Ovary (tissue), 9 donors: ENCODE measurements around the gene PUSL1. TPM values are rescaled to one million over a fixed set of nuclear protein-coding genes. Genes with fewer than 3 reads are reported as not detected.

Source experiments
- DNase-seq, 5 donors: peaks; one replicate each; pipeline ENCODE4 v3.0.0-alpha.2; 2019 to 2020
- H3K27ac ChIP-seq, 2 donors: fragments of 200-600 bp; one replicate each; pipeline versions ENCODE4 v1.5.1 to v1.8.0; 2019 to 2022
- H3K27me3 ChIP-seq: fragments of 200-600 bp; one replicate; pipeline ENCODE4 v1.8.0; 2022
- H3K36me3 ChIP-seq: fragments of 200-600 bp; sonication (generic); one replicate; pipeline ENCODE4 v1.5.1; 2019
- H3K4me1 ChIP-seq: one replicate; pipeline ENCODE4 v1.8.1; 2013; ENCODE audit warnings: mild to moderate bottlenecking, moderate library complexity; ENCODE audit not compliant: insufficient read depth
- H3K4me3 ChIP-seq: fragments of 200-600 bp; sonication (generic); one replicate; pipeline ENCODE4 v1.5.1; 2017
- H3K9me3 ChIP-seq, 2 donors: fragments of 200-600 bp in 1 of 2; sonication (generic) in 1 of 2; one replicate each; pipeline versions ENCODE4 v1.5.1 to v1.8.1; 2013 to 2019; ENCODE audit warnings: mild to moderate bottlenecking in 1 of 2, moderate library complexity in 1 of 2
- EP300 ChIP-seq: sonication (generic); formaldehyde crosslinking; IDR thresholded peaks from one replicate; pipeline ENCODE4 v1.6.1; 2017; ENCODE audit warnings: antibody characterized with exemption
- POLR2A ChIP-seq: fragments of 450-650 bp; IDR thresholded peaks from one replicate; pipeline ENCODE4 v1.6.1; 2017; ENCODE audit warnings: antibody characterized with exemption, mild to moderate bottlenecking, moderate library complexity
- WGBS, 3 donors: extraction: QIAGEN DNeasy Blood & Tissue Kit in 1 of 3; methylation state at CpG; one replicate each; pipeline versions ENCODE4 v1.1.5 to v1.1.7; 2013 to 2017; 5-methylcytosine and 5-hydroxymethylcytosine counted together
- intact Hi-C, 4 donors: fragments of 100-400 bp; cut with DNase I; formaldehyde crosslinking; loops; one replicate each; pipeline versions ENCODE4 v1.11.0 to v1.15.1; 2022 to 2023
- polyA plus RNA-seq, 2 donors: library from polyadenylated mRNA; stranded (reverse); fragments of 200-250 nt in 1 of 2; fragments of 350-450 nt in 1 of 2; fragmentation: Illumina TruSeq in 1 of 2; extraction: RNeasy Lipid Tissue Mini Kit (QIAGEN cat#74804) in 1 of 2; gene quantifications; one replicate each; pipeline ENCODE4 v1.2.3, GENCODE V29; 2013 to 2014
- total RNA-seq, 7 donors: library from RNA; depleted of rRNA in 2 of 7; stranded (reverse); fragments of >200 nt in 2 of 7; fragmentation: NEBNext Ultra II Directional in 3 of 7; extraction: Animal tissue kit (Norgen Biotek cat#: 25700) in 3 of 7; gene quantifications; one replicate each; pipeline versions ENCODE4 v1.1.0 to v1.2.4, GENCODE V29; 2016 to 2023
- TF ChIP-seq, protein P1 (sequence below), 3 donors: fragments of 450-650 bp in 2 of 3; fragments of 200-600 bp in 1 of 3; IDR thresholded peaks; one replicate each; pipeline versions ENCODE4 v1.5.1 to v1.8.0; 2016 to 2022; ENCODE audit warnings: antibody characterized with exemption in 3 of 3, mild to moderate bottlenecking in 1 of 3
- donor health status: DM: no; HTN: no; CAD: no; lungs with moderate emphysema.
- donor health status: DM: no; HTN: no; CAD: no.
- donor health status: Bipolar disorder and iron deficiency.
- donor health status: DM: yes; HTN: yes; CAD: no.
- donor health status: DM: no; HTN: no; CAD: no.
- donor health status: DM: yes; HTN: yes; CAD: no.

PUSL1 gene
- total and polyA plus RNA-seq, 9 donors, result 0.18 to 27.6 (median 20.8) TPM

DNA sequence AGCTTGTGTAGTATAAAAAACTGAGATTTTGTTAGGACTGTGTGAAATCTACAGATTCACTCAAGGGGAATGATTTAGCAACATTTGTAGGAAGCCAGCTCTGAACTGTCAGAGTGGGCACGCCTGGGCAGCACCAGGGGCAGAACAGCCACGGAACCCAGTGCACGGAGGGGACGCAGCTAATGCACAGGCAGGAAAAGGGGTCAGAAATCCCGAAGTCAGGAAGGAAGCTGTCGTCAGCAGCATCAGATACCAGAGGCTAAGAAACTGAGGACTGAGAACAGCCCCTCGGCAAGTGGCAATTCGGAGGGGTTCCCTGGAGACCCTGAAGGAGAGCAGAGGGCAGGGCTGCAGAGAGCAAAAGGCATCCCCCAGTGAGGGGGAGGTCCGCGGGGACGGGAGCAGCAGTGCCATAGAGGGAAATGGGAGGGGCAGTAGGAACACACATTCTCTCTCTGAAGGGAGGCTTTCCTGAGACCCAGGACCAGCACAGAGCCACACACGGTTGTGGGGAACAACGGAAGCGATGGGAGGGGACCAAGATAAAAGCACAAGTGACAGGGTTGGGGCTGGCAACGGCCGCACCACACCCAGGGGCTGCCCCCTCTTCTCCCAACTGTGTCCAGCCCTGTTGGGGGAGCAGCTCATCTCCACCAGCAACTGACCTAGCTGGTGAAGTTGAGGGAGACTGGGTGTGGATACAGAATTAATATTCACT lies 47.4 kb upstream of the PUSL1 start:
- intact Hi-C loops, result no loop called here
- 76 to 79% (median 78%) methylated on average over 16 of the region's 16 CpGs for WGBS, 3 donors

GRCh38 chr1:1262071-1262470 lies 46.3 kb upstream of the PUSL1 start:
- intact Hi-C loops, result no loop called here

More for the DNA sequence above, 47.4 kb upstream of the PUSL1 start:
- peaks cover 4% of the 10 kb centered on the region for H3K36me3 ChIP-seq
- TF ChIP-seq POLR2A (no peak), EP300 (no peak)
- TF ChIP-seq, protein P1, sequence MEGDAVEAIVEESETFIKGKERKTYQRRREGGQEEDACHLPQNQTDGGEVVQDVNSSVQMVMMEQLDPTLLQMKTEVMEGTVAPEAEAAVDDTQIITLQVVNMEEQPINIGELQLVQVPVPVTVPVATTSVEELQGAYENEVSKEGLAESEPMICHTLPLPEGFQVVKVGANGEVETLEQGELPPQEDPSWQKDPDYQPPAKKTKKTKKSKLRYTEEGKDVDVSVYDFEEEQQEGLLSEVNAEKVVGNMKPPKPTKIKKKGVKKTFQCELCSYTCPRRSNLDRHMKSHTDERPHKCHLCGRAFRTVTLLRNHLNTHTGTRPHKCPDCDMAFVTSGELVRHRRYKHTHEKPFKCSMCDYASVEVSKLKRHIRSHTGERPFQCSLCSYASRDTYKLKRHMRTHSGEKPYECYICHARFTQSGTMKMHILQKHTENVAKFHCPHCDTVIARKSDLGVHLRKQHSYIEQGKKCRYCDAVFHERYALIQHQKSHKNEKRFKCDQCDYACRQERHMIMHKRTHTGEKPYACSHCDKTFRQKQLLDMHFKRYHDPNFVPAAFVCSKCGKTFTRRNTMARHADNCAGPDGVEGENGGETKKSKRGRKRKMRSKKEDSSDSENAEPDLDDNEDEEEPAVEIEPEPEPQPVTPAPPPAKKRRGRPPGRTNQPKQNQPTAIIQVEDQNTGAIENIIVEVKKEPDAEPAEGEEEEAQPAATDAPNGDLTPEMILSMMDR (IDR thresholded peaks at IDR 0.05), result no peak
- no peaks in the 10 kb centered on the region for H3K4me1 ChIP-seq
- no peak overlapping the region for H3K4me3 ChIP-seq
- H3K27ac ChIP-seq, result no peak overlapping the region
- H3K9me3 ChIP-seq, result no peaks in the 10 kb centered on the region
- no peak for DNase-seq
- no peaks in the 10 kb centered on the region for H3K27me3 ChIP-seq

DNA sequence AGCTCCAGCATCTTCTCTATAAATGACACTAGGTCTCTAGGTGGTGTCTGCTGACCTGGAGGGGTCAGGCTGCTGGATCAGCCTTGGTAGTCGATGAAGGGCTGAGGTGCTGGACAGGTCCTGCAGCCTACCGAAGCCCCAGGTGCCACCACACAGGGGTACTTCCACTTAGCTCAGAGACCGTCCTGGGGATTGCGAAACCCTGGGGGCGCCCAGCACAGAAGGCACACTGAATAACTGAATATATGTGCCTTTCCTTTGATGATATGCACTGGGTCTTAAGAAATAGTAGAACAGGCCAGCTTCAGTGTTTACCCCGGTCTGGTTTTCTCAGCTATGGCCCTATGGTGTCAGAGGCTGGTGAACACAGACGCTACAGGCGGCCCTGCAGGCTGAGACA lies 45.6 kb upstream of the PUSL1 start:
- no peak overlapping the region for H3K4me3 ChIP-seq
- no peak for DNase-seq
- no peaks in the 10 kb centered on the region for H3K27me3 ChIP-seq
- no peak for TF ChIP-seq EP300
- TF ChIP-seq POLR2A, result no peak
- TF ChIP-seq, protein P1 (IDR thresholded peaks at IDR 0.05), result no peak
- intact Hi-C loops, result no loop called here
- 90 to 97% (median 93%) methylated on average over 8 of the region's 8 CpGs for WGBS, 3 donors
- H3K27ac ChIP-seq, result no peak overlapping the region
- no peaks in the 10 kb centered on the region for H3K4me1 ChIP-seq
- H3K36me3 ChIP-seq, result peaks cover 4% of the 10 kb centered on the region
- no peaks in the 10 kb centered on the region for H3K9me3 ChIP-seq

More at GRCh38 chr1:1262071-1262470, 46.3 kb upstream of the PUSL1 start:
- TF ChIP-seq, protein P1 (IDR thresholded peaks at IDR 0.05), result no peak
- TF ChIP-seq POLR2A, result no peak
- no peak for TF ChIP-seq EP300
- 92 to 94% (median 93%) methylated on average over 17 of the region's 17 CpGs for WGBS, 3 donors
- H3K27me3 ChIP-seq, result no peaks in the 10 kb centered on the region
- H3K4me3 ChIP-seq, result no peak overlapping the region
- no peaks in the 10 kb centered on the region for H3K4me1 ChIP-seq
- H3K9me3 ChIP-seq, result no peaks in the 10 kb centered on the region
- H3K27ac ChIP-seq, result no peak overlapping the region
- no peak for DNase-seq
- peaks cover 4% of the 10 kb centered on the region for H3K36me3 ChIP-seq

GRCh38 chr1:1264026-1264425 lies 44.4 kb upstream of the PUSL1 start:
- intact Hi-C loops, result no loop called here
- Histone ChIP-seq H3K4me3 (no peak overlapping the region), H3K27ac (no peak overlapping the region), H3K9me3 (no peaks in the 10 kb centered on the region), H3K4me1 (no peaks in the 10 kb centered on the region), H3K36me3 (peaks cover 4% of the 10 kb centered on the region), H3K27me3 (no peaks in the 10 kb centered on the region)
- DNase-seq, result no peak
- no peak for TF ChIP-seq POLR2A
- WGBS, 3 donors, result 83 to 85% (median 85%) methylated on average over 9 of the region's 9 CpGs

- TF ChIP-seq, protein P1 (IDR thresholded peaks at IDR 0.05), result no peak
- TF ChIP-seq POLR2A (no peak), EP300 (no peak)
- H3K27ac ChIP-seq, result no peak overlapping the region
- peaks cover 4% of the 10 kb centered on the region for H3K36me3 ChIP-seq
- DNase-seq, result no peak
- intact Hi-C loops, result no loop called here
- no peak overlapping the region for H3K4me3 ChIP-seq
- no peaks in the 10 kb centered on the region for H3K9me3 ChIP-seq
- WGBS, 3 donors, result 68 to 77% (median 74%) methylated on average over 10 of the region's 10 CpGs
- no peaks in the 10 kb centered on the region for H3K27me3 ChIP-seq
- no peaks in the 10 kb centered on the region for H3K4me1 ChIP-seq
Measured at GRCh38 chr1:1264868-1265272, 43.5 kb upstream of the PUSL1 start.
